ENCODE data around the gene VARS2.

DNA sequence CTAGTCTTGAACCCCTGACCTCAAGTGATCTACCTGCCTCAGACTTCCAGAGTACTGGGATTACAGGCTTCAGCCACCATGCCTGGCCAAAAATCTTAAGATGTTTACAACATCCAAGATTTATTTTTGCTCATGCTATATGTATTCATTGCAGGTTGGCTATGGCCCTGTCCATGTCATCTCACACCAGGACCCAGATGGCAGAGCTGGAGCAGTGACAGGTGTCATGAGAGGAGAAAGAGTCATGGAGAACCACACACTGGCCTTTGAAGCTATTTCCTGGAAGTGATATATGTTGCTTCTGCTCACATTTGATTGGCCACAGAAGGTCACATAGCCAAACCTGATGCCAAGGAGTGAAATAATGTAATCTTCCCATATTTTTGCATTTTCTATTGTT lies 43.5 kb upstream of the VARS2 start:
- TF ChIP-seq, protein P1, sequence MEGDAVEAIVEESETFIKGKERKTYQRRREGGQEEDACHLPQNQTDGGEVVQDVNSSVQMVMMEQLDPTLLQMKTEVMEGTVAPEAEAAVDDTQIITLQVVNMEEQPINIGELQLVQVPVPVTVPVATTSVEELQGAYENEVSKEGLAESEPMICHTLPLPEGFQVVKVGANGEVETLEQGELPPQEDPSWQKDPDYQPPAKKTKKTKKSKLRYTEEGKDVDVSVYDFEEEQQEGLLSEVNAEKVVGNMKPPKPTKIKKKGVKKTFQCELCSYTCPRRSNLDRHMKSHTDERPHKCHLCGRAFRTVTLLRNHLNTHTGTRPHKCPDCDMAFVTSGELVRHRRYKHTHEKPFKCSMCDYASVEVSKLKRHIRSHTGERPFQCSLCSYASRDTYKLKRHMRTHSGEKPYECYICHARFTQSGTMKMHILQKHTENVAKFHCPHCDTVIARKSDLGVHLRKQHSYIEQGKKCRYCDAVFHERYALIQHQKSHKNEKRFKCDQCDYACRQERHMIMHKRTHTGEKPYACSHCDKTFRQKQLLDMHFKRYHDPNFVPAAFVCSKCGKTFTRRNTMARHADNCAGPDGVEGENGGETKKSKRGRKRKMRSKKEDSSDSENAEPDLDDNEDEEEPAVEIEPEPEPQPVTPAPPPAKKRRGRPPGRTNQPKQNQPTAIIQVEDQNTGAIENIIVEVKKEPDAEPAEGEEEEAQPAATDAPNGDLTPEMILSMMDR (IDR thresholded peaks at IDR 0.05), result no peak
- no peak for TF ChIP-seq EZH2 (IDR thresholded peaks at IDR 0.05; ENCODE audit: borderline replicate concordance, insufficient read depth, low read depth, low read length, poor library complexity, severe bottlenecking)

Data from B cell (primary cell).